ENCODE results near the gene HACL1. TPM values are rescaled to one million over a fixed set of nuclear protein-coding genes. Genes with fewer than 3 reads are reported as not detected.

The HACL1 gene
- polyA plus RNA-seq, 1 donor (not counting 4 experiments of a cell fraction or from before 2014, with no cell fraction given): 23.1 TPM

- Histone ChIP-seq H3K4me2 (ENCODE audit: control insufficient read depth, extremely low read depth, insufficient read depth, low read depth, low read length) (no peak overlapping the region), H2AFZ (ENCODE audit: control insufficient read depth, low read length) (no peak overlapping the region), H3K79me2 (ENCODE audit: control insufficient read depth, insufficient read depth, low read length) (peaks cover 10% of the 10 kb centered on the region), H3K4me1 (ENCODE audit: control insufficient read depth, extremely low read depth, insufficient read depth, low read length) (peaks cover 10% of the 10 kb centered on the region), H3K4me3 (ENCODE audit: control insufficient read depth in 2 of 3, extremely low read depth in 1 of 3, insufficient read depth in 2 of 3, low read depth in 1 of 3, low read length in 3 of 3) (no peak overlapping the region), H3K27ac (ENCODE audit: control insufficient read depth, insufficient read depth, low read length) (no peak overlapping the region), H3K27me3 (ENCODE audit: control insufficient read depth, extremely low read depth, insufficient read depth, low read length) (no peaks in the 10 kb centered on the region), H3K9me3 (ENCODE audit: control insufficient read depth, low read depth, low read length) (no peaks in the 10 kb centered on the region), H3K9me1 (ENCODE audit: control insufficient read depth, extremely low read depth, insufficient read depth, low read length) (no peaks in the 10 kb centered on the region), H4K20me1 (ENCODE audit: control insufficient read depth, extremely low read depth, insufficient read depth, low read length) (no peaks in the 10 kb centered on the region), H3K9ac (ENCODE audit: control insufficient read depth, extremely low read depth, insufficient read depth, low read length) (no peak overlapping the region), H3K36me3 (ENCODE audit: control insufficient read depth in 2 of 2, extremely low read depth in 1 of 2, insufficient read depth in 2 of 2, low read length in 2 of 2) (peaks cover 2 to 4% of the 10 kb centered on the region in 2 experiments)
- dilution Hi-C loops (cut with MboI; ENCODE audit: extremely low pct_ligation_motif_present, low sequenced_read_pairs): no loop called here
- FAIRE-seq (no peak), DNase-seq (ENCODE audit: low read depth, low spot score) (no peak)
- TF ChIP-seq EZH2 (IDR thresholded peaks at IDR 0.05; ENCODE audit: low read length): no peak
- no peak for TF ChIP-seq CTCF (optimal IDR thresholded peaks at IDR 0.05 in 1 of 3, IDR thresholded peaks at IDR 0.05 in 1 of 3, conservative IDR thresholded peaks at IDR 0.05 in 1 of 3; ENCODE audit: extremely low read depth in 1 of 3, insufficient read depth in 2 of 3, low read length in 3 of 3)
Measured at GRCh38 chr3:15595955-15596354, 5.4 kb downstream of the HACL1 start.

- DNase-seq (ENCODE audit: low read depth, low spot score) (no peak), FAIRE-seq (no peak)
- no peaks in the 10 kb centered on the region for H3K9me1 ChIP-seq (ENCODE audit: control insufficient read depth, extremely low read depth, insufficient read depth, low read length)
- H3K27me3 ChIP-seq (ENCODE audit: control insufficient read depth, extremely low read depth, insufficient read depth, low read length): no peaks in the 10 kb centered on the region
- H3K27ac ChIP-seq (ENCODE audit: control insufficient read depth, insufficient read depth, low read length): no peak overlapping the region
- no peak overlapping the region for H3K4me3 ChIP-seq (ENCODE audit: control insufficient read depth in 2 of 3, extremely low read depth in 1 of 3, insufficient read depth in 2 of 3, low read depth in 1 of 3, low read length in 3 of 3)
- H2AFZ ChIP-seq (ENCODE audit: control insufficient read depth, low read length): no peak overlapping the region
- H3K9me3 ChIP-seq (ENCODE audit: control insufficient read depth, low read depth, low read length): no peaks in the 10 kb centered on the region
- dilution Hi-C loops (cut with MboI; ENCODE audit: extremely low pct_ligation_motif_present, low sequenced_read_pairs): no loop called here
- no peak overlapping the region for H3K9ac ChIP-seq (ENCODE audit: control insufficient read depth, extremely low read depth, insufficient read depth, low read length)
- H3K36me3 ChIP-seq (ENCODE audit: control insufficient read depth in 2 of 2, extremely low read depth in 1 of 2, insufficient read depth in 2 of 2, low read length in 2 of 2): peaks cover 0 to 5% of the 10 kb centered on the region in 2 experiments
- H4K20me1 ChIP-seq (ENCODE audit: control insufficient read depth, extremely low read depth, insufficient read depth, low read length): no peaks in the 10 kb centered on the region
- H3K4me2 ChIP-seq (ENCODE audit: control insufficient read depth, extremely low read depth, insufficient read depth, low read depth, low read length): no peak overlapping the region
- TF ChIP-seq EZH2 (IDR thresholded peaks at IDR 0.05; ENCODE audit: low read length): no peak
- TF ChIP-seq CTCF (optimal IDR thresholded peaks at IDR 0.05 in 1 of 3, IDR thresholded peaks at IDR 0.05 in 1 of 3, conservative IDR thresholded peaks at IDR 0.05 in 1 of 3; ENCODE audit: extremely low read depth in 1 of 3, insufficient read depth in 2 of 3, low read length in 3 of 3): no peak
- H3K79me2 ChIP-seq (ENCODE audit: control insufficient read depth, insufficient read depth, low read length): no peaks in the 10 kb centered on the region
- no peaks in the 10 kb centered on the region for H3K4me1 ChIP-seq (ENCODE audit: control insufficient read depth, extremely low read depth, insufficient read depth, low read length)
Measured at GRCh38 chr3:15592968-15593367, 8.4 kb downstream of the HACL1 start.
